Endothelial cell of umbilical vein (primary cell): ENCODE results near the gene TTC24.

ENCODE experiments used
- CTCF ChIP-seq, 2 donors: IDR thresholded peaks; 1 replicate in 1 of 2; 2 replicates in 1 of 2; pipeline ENCODE4 v1.5.1; 2011; ENCODE audit warnings: low read length in 2 of 2, mild to moderate bottlenecking in 2 of 2, moderate library complexity in 2 of 2, control low read depth in 1 of 2, inconsistent platforms in 1 of 2, low read depth in 1 of 2; ENCODE audit not compliant: insufficient read depth in 1 of 2; ENCODE audit errors: extremely low read depth in 1 of 2
- EZH2 ChIP-seq: IDR thresholded peaks from 2 replicates; pipeline ENCODE4 v1.6.1; 2012; ENCODE audit warnings: borderline replicate concordance, low read depth, mild to moderate bottlenecking, moderate library complexity, low read length, inconsistent platforms; ENCODE audit not compliant: severe bottlenecking

GRCh38 chr1:156532374-156532773 is 47.1 kb upstream of the TTC24 start:
- no peak for TF ChIP-seq CTCF (IDR thresholded peaks at IDR 0.05; ENCODE audit: extremely low read depth in 1 of 2, insufficient read depth in 1 of 2, low read depth in 1 of 2, low read length in 2 of 2)
- no peak for TF ChIP-seq EZH2
